ENCODE data around the gene SYNC. TPM values are rescaled to one million over a fixed set of nuclear protein-coding genes. Genes with fewer than 3 reads are reported as not detected.
"Not testable (repeated sequence)": the region's sequence is repeated elsewhere in the genome, so short reads cannot be mapped to it uniquely, and the experiment has no call there.

SYNC gene
- total RNA-seq, 2 donors from 2014 or later = not detected

DNA sequence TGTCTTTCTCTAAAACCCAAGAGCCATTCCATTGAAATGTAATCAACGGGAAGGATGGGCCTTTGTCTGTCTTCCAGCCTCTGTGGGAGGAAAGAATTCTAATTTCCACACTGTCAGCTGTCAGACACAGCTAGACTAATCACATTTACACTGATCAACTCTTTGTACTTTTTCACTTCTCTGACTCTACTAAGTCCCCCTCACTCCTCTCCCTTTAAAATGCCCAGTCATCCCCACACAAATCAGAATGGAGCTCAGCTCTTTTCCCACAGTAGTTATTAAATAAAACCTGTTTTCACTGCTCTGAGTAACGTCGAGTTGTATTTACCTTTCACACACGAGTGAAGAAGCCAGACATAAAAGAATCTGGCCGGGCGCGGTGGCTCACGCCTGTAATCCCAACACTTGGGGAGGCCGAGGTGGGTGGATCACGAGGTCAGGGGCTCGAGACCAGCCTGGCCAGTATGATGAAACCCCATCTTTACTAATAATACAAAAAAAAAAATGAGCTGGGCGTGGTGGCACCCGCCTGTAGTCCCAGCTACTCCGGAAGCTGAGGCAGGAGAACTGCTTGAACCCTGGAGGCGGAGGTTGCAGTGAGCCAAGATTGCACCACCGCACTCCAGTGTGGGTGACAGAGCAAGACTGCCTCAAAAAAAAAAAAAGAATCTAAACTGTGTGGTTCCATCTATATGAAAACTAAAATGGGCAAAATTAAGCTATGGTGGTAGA lies 65.5 kb downstream of the SYNC start:
- H3K27ac Mint-ChIP-seq = peak overlapping the region; percentile 90
- H3K9me3 ChIP-seq (ENCODE audit: control insufficient read depth, low read length, poor library complexity, severe bottlenecking) = no peaks in the 10 kb centered on the region
- no peak overlapping the region for H3K4me3 Mint-ChIP-seq
- no peaks in the 10 kb centered on the region for H3K27me3 Mint-ChIP-seq
- DNase-seq (no peak), ATAC-seq (no peak)
- peaks cover 13% of the 10 kb centered on the region for H3K4me1 Mint-ChIP-seq
- H3K36me3 Mint-ChIP-seq (ENCODE audit: low read depth) = peaks cover 3% of the 10 kb centered on the region

DNA sequence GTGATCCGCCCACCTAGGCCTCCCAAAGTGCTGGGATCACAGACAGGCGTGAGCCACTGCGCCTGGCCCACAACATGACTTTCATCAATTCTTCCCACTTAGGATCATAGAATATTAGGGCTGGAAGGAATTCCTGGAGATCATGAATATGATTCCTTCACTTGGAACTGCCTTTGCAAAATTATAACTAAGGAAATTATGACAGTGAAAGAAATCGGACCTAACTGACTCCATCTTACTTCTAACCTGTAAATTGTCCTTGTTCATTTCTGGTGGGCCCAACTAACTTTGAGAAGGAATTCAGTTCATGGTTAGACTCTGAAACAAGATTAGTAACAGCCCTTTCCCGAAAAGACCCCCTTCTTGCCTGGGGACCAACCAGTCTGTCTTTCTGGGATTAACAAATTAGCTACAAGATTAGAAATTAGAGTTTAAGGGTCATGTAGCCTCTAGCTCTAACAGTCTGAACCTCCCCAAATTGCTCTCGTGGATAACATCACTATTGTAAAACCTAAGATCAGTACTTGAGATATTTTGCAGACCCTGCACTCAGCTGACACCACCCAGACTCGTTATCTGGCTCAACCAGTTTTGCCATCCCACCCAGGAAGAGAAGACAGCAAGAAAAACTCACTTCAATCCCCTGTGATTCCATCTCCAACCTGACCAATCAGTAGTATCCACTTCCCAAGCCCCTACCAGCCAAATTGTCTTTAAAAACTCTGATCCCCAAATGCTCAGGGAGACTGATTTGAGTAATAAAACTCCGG lies 66.9 kb downstream of the SYNC start:
- no peaks in the 10 kb centered on the region for H3K9me3 ChIP-seq (ENCODE audit: control insufficient read depth, low read length, poor library complexity, severe bottlenecking)
- DNase-seq (no peak), ATAC-seq (no peak)
- Mint-ChIP-seq H3K4me3 (no peak overlapping the region), H3K4me1 (peaks cover 13% of the 10 kb centered on the region), H3K27me3 (no peaks in the 10 kb centered on the region), H3K27ac (peak overlapping the region; percentile 41), H3K36me3 (ENCODE audit: low read depth) (peaks cover 3% of the 10 kb centered on the region)

DNA sequence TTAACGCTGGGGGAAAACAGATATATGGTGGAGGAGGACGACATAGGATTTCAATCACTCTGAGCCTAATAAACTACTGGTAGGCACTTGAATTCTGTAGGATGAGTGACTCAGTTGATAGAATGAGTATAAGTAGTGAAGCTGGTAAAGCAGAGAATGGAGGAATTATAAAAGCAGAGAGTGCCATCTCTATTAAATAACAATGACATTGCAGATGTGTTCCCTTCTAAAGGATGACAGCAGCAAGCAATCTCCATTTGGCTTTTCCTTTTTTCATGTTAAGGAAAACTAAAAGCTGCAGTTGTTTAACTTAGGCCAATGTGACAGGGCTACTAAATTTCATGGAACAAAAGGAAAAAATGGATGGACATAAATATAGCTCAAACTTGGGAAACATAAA lies 69.7 kb downstream of the SYNC start:
- H3K9me3 ChIP-seq (ENCODE audit: control insufficient read depth, low read length, poor library complexity, severe bottlenecking) = no peaks in the 10 kb centered on the region
- H3K4me3 Mint-ChIP-seq = no peak overlapping the region
- H3K36me3 Mint-ChIP-seq (ENCODE audit: low read depth) = peaks cover 3% of the 10 kb centered on the region
- ATAC-seq (no peak), DNase-seq (no peak)
- peaks cover 13% of the 10 kb centered on the region for H3K4me1 Mint-ChIP-seq
- H3K27ac Mint-ChIP-seq = no peak overlapping the region
- no peaks in the 10 kb centered on the region for H3K27me3 Mint-ChIP-seq

DNA sequence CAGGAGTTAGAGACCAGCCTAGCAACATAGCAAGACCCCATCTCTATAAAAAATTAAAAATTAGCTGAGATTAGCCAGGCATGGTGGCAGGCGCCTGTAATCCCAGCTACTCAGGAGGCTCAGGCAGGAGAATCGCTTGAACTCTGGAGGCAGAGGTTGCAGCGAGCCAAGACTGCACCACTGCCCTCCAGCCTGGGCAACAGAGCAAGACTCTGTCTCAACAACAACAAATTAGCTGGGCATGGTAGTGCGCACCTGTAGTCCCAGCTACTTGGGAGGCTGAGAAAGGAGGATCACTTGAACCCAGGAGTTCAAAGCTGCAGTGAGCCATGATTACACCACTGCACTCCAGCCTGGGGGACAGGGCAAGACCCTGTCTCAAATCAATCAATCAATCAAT lies 72.4 kb downstream of the SYNC start:
- H3K4me1 Mint-ChIP-seq; DNase-seq; H3K36me3 Mint-ChIP-seq (ENCODE audit: low read depth); H3K27me3 Mint-ChIP-seq; ATAC-seq; H3K4me3 Mint-ChIP-seq; H3K9me3 ChIP-seq (ENCODE audit: control insufficient read depth, low read length, poor library complexity, severe bottlenecking): not testable (repeated sequence)
- peak overlapping the region; percentile 67 for H3K27ac Mint-ChIP-seq

Other genes starting within 250 kb of the SYNC start
- not detected for gene ZBTB8B, start 237.7 kb downstream of the SYNC start, total RNA-seq
- not detected for gene ZBTB8A, start 163.3 kb downstream of the SYNC start, total RNA-seq
- gene ZBTB8OS, start 52.2 kb downstream of the SYNC start, total RNA-seq = 10 to 100 TPM; 40.5 to 41.9 TPM
- 100 to 1,000 TPM; 130 to 152 TPM for gene RBBP4, start 51.6 kb downstream of the SYNC start, total RNA-seq
- 10 to 100 TPM; 70.9 to 88.1 TPM for gene YARS1, start 114.6 kb upstream of the SYNC start, total RNA-seq
- 10 to 100 TPM; 32.5 to 35.5 TPM for gene S100PBP, start 114.9 kb upstream of the SYNC start, total RNA-seq
- not detected for gene FNDC5, start 168.1 kb upstream of the SYNC start, total RNA-seq
- gene HPCA, start 183.7 kb upstream of the SYNC start, total RNA-seq = not detected
- gene TMEM54, start 198.6 kb upstream of the SYNC start, total RNA-seq = not detected